Kidney epithelial cell (primary cell): ENCODE data around the gene FYN. TPM values are rescaled to one million over a fixed set of nuclear protein-coding genes. Genes with fewer than 3 reads are reported as not detected.

ENCODE experiments used
- DNase-seq: peaks from one replicate; pipeline ENCODE4 v3.0.0-alpha.2; 2010; ENCODE audit warnings: low read depth
- H3K27me3 ChIP-seq: 2 replicates; pipeline ENCODE4 v1.6.0; 2011; ENCODE audit warnings: low read length; ENCODE audit not compliant: control insufficient read depth, insufficient read depth
- H3K36me3 ChIP-seq: 2 replicates; pipeline ENCODE4 v1.5.1; 2011; ENCODE audit warnings: low read length; ENCODE audit not compliant: control insufficient read depth, insufficient read depth
- H3K4me3 ChIP-seq: 2 replicates; pipeline ENCODE4 v1.5.1; 2011; ENCODE audit warnings: low read depth, mild to moderate bottlenecking, control low read depth, low read length
- CTCF ChIP-seq: IDR thresholded peaks from 2 replicates; pipeline ENCODE4 v1.5.1; 2011; ENCODE audit warnings: mild to moderate bottlenecking, moderate library complexity, low read length, control low read depth, inconsistent platforms; ENCODE audit not compliant: insufficient read depth, poor library complexity, severe bottlenecking
- total RNA-seq: library from RNA; depleted of rRNA; stranded (reverse); fragments of >200 nt; gene quantifications from 2 replicates; pipeline ENCODE4 v1.2.3, GENCODE V29; 2015

Gene FYN
- total RNA-seq, 1 donor from 2014 or later: 133 TPM

- H3K36me3 ChIP-seq: no peaks in the 10 kb centered on the region
- no peak overlapping the region for H3K4me3 ChIP-seq
- no peaks in the 10 kb centered on the region for H3K27me3 ChIP-seq
- DNase-seq: no peak
- TF ChIP-seq CTCF: no peak
Observed at GRCh38 chr6:111770263-111771093, 102.8 kb downstream of the FYN start.

- H3K36me3 ChIP-seq: no peaks in the 10 kb centered on the region
- TF ChIP-seq CTCF: no peak
- no peak overlapping the region for H3K4me3 ChIP-seq
- H3K27me3 ChIP-seq: no peaks in the 10 kb centered on the region
- no peak for DNase-seq
Observed at GRCh38 chr6:111769365-111770152, 103.7 kb downstream of the FYN start.

- Histone ChIP-seq H3K27me3 (no peaks in the 10 kb centered on the region), H3K36me3 (no peaks in the 10 kb centered on the region), H3K4me3 (no peak overlapping the region)
- TF ChIP-seq CTCF: no peak
- no peak for DNase-seq
Observed at GRCh38 chr6:111768431-111768770, 104.9 kb downstream of the FYN start.

GRCh38 chr6:111767752-111768430, 105.4 kb downstream of the FYN start:
- no peak for TF ChIP-seq CTCF
- Histone ChIP-seq H3K36me3 (no peaks in the 10 kb centered on the region), H3K27me3 (no peaks in the 10 kb centered on the region), H3K4me3 (no peak overlapping the region)
- no peak for DNase-seq

GRCh38 chr6:111766201-111766857, 106.9 kb downstream of the FYN start:
- no peak overlapping the region for H3K4me3 ChIP-seq
- no peaks in the 10 kb centered on the region for H3K36me3 ChIP-seq
- no peaks in the 10 kb centered on the region for H3K27me3 ChIP-seq
- DNase-seq: no peak
- no peak for TF ChIP-seq CTCF
